Effector memory CD8-positive, alpha-beta T cell (primary cell): ENCODE data around the gene SNRPA1.

ENCODE experiments used
- ATAC-seq: fragments of 150-1000 bp; cut with Tn5 transposase; replicated peaks from 2 replicates; pipeline ENCODE4 v1.10.0; 2021; ENCODE audit warnings: mild to moderate bottlenecking, moderate library complexity
- DNase-seq, 3 experiments: peaks; one replicate each; pipeline ENCODE4 v3.0.0; 2021
- H3K27ac Mint-ChIP-seq, 2 donors: one replicate each; pipeline ENCODE4 v1.8.0; 2022; ENCODE audit warnings: mild to moderate bottlenecking in 2 of 2, mixed read lengths in 2 of 2, moderate library complexity in 2 of 2
- H3K27me3 Mint-ChIP-seq, 2 donors: one replicate each; pipeline ENCODE4 v1.8.0; 2022; ENCODE audit warnings: mixed read lengths in 2 of 2
- H3K36me3 Mint-ChIP-seq: one replicate; pipeline ENCODE4 v1.8.0; 2022; ENCODE audit warnings: mild to moderate bottlenecking, moderate library complexity, mixed read lengths; ENCODE audit not compliant: insufficient read depth
- H3K4me1 Mint-ChIP-seq, 2 donors: one replicate each; pipeline ENCODE4 v1.8.0; 2022; ENCODE audit warnings: low read depth in 2 of 2, mixed read lengths in 2 of 2
- H3K4me3 Mint-ChIP-seq, 2 donors: one replicate each; pipeline ENCODE4 v1.8.0; 2022; ENCODE audit warnings: mild to moderate bottlenecking in 2 of 2, mixed read lengths in 2 of 2, moderate library complexity in 2 of 2
- H3K9me3 Mint-ChIP-seq, 2 donors: one replicate each; pipeline ENCODE4 v1.8.0; 2022; ENCODE audit warnings: mixed read lengths in 2 of 2

Gene SNRPA1

DNA sequence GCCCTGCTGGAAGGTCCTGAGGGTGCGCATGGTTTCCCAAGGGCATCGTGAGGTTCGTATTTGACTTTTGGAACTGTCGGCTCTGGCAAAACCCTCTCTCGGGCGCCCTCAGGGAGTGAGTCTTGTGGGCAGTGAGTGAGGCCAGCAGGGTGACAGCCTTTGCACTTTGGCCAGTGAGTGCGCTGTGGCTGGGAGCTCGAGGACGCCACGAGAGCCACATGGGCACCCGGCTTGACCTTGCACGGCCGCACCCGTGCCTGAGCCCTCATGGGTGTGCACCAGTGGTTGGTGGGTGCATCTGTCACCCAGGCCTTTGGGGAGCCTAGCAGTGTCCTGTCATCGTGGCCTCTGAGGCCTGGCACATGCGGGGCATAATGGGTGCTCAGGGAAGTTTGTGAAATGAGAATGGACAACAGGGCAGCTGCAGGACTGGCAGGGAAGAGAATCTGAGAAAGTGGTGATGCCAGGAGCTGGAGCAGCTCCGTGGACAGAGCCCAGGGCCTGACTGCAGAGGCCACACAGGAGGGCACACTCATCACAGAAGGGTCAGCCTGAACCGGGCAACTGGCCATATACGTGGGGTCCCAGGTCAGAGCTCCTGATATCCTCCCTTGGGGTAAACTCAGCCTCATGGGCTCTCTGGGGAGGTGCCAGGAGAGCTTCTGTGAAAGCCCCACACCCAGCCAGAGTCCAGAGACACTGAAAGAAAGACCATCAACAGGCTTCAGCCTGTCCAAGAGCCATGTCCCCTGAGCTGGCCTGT lies 30.4 kb upstream of the SNRPA1 start:
- DNase-seq (no peak), ATAC-seq (no peak)
- Mint-ChIP-seq H3K4me3 (no peak overlapping the region), H3K27me3 (peaks cover 23 to 61% of the 10 kb centered on the region in 2 donors), H3K4me1 (peaks cover 7 to 10% of the 10 kb centered on the region in 2 donors), H3K36me3 (peaks cover 3% of the 10 kb centered on the region), H3K27ac (no peak overlapping the region), H3K9me3 (no peaks in the 10 kb centered on the region)

DNA sequence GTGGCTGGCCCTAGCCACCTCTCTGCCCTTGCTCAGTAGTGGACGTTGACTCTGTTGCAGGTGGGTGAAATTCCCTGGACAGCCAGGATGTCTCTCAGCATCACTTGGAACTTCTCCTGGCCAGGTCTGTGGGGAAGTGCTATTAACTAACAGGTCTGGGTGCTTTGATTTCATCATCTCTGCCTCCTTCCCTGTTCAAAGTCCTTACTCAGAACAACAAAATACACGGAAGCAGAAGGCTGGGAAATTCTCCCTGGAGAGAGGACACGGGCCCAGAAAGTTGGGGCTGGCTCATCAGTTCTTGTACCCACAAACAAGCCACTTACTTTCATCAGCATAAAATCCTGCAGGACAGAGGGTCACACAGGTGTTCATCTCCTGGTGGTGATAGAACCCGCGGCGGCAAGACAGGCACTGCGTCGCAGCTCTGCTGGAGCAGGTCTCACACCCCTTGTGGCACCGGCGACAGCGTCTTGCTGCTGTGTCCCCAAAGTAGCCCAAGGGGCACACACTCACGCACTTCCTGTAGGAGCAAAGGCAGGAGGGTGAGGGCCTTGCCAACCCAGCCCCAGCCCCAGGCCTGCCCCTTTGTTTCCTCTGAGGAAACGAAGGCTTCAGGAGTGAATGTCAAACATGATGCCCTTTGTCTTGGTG lies 29.6 kb upstream of the SNRPA1 start:
- Mint-ChIP-seq H3K4me3 (no peak overlapping the region), H3K36me3 (peaks cover 6% of the 10 kb centered on the region), H3K4me1 (peaks cover 11 to 14% of the 10 kb centered on the region in 2 donors), H3K27me3 (peaks cover 23 to 61% of the 10 kb centered on the region in 2 donors), H3K9me3 (no peaks in the 10 kb centered on the region), H3K27ac (no peak overlapping the region)
- no peak for DNase-seq
- no peak for ATAC-seq

- Mint-ChIP-seq H3K4me3 (no peak overlapping the region), H3K4me1 (peaks cover 11 to 14% of the 10 kb centered on the region in 2 donors), H3K9me3 (no peaks in the 10 kb centered on the region), H3K27me3 (peaks cover 23 to 61% of the 10 kb centered on the region in 2 donors), H3K27ac (no peak overlapping the region), H3K36me3 (peaks cover 9% of the 10 kb centered on the region)
- ATAC-seq (no peak), DNase-seq (no peak)
Measured at GRCh38 chr15:101323793-101324523, 28.9 kb upstream of the SNRPA1 start.

DNA sequence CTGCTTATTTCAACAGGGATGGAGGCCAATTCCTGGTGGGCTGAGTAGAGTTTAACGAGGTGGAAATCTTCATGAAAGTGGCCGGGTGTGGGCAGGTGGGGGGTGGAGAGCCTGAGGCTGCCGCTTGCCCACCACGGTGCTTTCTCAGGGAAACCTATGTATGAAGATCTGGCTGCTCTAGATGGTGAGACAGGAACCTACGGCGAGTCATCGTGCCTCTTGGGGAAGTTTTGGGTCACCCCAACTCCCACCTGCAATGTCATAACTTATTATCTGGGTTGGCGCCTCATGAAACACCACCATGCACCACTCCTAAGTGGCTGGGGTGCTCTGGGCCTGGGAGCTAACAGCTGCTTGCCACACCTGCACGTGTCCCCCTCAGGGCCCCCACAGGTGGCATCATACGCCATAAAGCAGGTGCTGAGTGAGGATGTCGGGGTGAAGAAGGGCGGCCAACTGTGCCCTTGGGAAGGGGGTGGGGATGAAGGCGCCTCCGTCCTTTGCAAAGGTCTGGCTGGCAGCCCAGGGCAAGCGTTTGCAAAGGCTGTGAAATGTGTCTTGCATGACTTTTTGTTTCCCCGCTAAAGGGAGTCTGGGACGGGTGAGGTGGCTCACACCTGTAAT lies 27.9 kb upstream of the SNRPA1 start:
- Mint-ChIP-seq H3K36me3 (peaks cover 9% of the 10 kb centered on the region), H3K9me3 (no peaks in the 10 kb centered on the region), H3K4me1 (peaks cover 11 to 14% of the 10 kb centered on the region in 2 donors), H3K4me3 (no peak overlapping the region), H3K27ac (no peak overlapping the region), H3K27me3 (peaks cover 23 to 53% of the 10 kb centered on the region in 2 donors)
- ATAC-seq (no peak), DNase-seq (no peak)

GRCh38 chr15:101322016-101322695 lies 27.1 kb upstream of the SNRPA1 start:
- peaks cover 23 to 46% of the 10 kb centered on the region in 2 donors for H3K27me3 Mint-ChIP-seq
- ATAC-seq (no peak), DNase-seq (no peak)
- no peak overlapping the region for H3K27ac Mint-ChIP-seq
- H3K4me3 Mint-ChIP-seq, result no peak overlapping the region
- peaks cover 9% of the 10 kb centered on the region for H3K36me3 Mint-ChIP-seq
- no peaks in the 10 kb centered on the region for H3K9me3 Mint-ChIP-seq
- peaks cover 11 to 14% of the 10 kb centered on the region in 2 donors for H3K4me1 Mint-ChIP-seq

GRCh38 chr15:101320501-101321052 lies 25.5 kb upstream of the SNRPA1 start:
- peak overlapping the region; percentile 86 to 95 for H3K27ac Mint-ChIP-seq

GRCh38 chr15:101318839-101319238 lies 23.8 kb upstream of the SNRPA1 start:
- Mint-ChIP-seq H3K36me3 (peaks cover 9% of the 10 kb centered on the region), H3K27me3 (peaks cover 6 to 19% of the 10 kb centered on the region in 2 donors), H3K4me3 (no peak overlapping the region), H3K27ac (peak overlapping the region in 1 of 2 donors; percentile 67), H3K4me1 (peaks cover 11 to 14% of the 10 kb centered on the region in 2 donors), H3K9me3 (no peaks in the 10 kb centered on the region)
- ATAC-seq, result no peak
- DNase-seq, result no peak

More at GRCh38 chr15:101320501-101321052, 25.5 kb upstream of the SNRPA1 start:
- Mint-ChIP-seq H3K4me3 (peak overlapping the region; percentile 77 to 80), H3K27me3 (peaks cover 10 to 31% of the 10 kb centered on the region in 2 donors), H3K4me1 (peaks cover 11 to 14% of the 10 kb centered on the region in 2 donors), H3K36me3 (peaks cover 9% of the 10 kb centered on the region), H3K9me3 (no peaks in the 10 kb centered on the region)
- ATAC-seq (peak; percentile 100), DNase-seq (peak; percentile 52 to 66 (median 62))

- DNase-seq (no peak), ATAC-seq (no peak)
- Mint-ChIP-seq H3K27me3 (peaks cover 6 to 18% of the 10 kb centered on the region in 2 donors), H3K9me3 (no peaks in the 10 kb centered on the region), H3K36me3 (peaks cover 9% of the 10 kb centered on the region), H3K27ac (peak overlapping the region in 1 of 2 donors; percentile 67), H3K4me1 (peaks cover 11 to 14% of the 10 kb centered on the region in 2 donors), H3K4me3 (no peak overlapping the region)
Measured at GRCh38 chr15:101318147-101318819, 23.2 kb upstream of the SNRPA1 start.

GRCh38 chr15:101317336-101317872 lies 22.4 kb upstream of the SNRPA1 start:
- peaks cover 6 to 18% of the 10 kb centered on the region in 2 donors for H3K27me3 Mint-ChIP-seq

GRCh38 chr15:101316529-101316928 lies 21.5 kb upstream of the SNRPA1 start:
- ATAC-seq, result no peak
- peak overlapping the region in 1 of 2 donors; percentile 0 for H3K27ac Mint-ChIP-seq
- peaks cover 9% of the 10 kb centered on the region for H3K36me3 Mint-ChIP-seq
- H3K9me3 Mint-ChIP-seq, result no peaks in the 10 kb centered on the region
- peaks cover 0 to 17% of the 10 kb centered on the region in 2 donors for H3K27me3 Mint-ChIP-seq
- H3K4me1 Mint-ChIP-seq, result peaks cover 11 to 14% of the 10 kb centered on the region in 2 donors
- DNase-seq, result no peak
- H3K4me3 Mint-ChIP-seq, result no peak overlapping the region

More at GRCh38 chr15:101317336-101317872, 22.4 kb upstream of the SNRPA1 start:
- Mint-ChIP-seq H3K4me1 (peaks cover 11 to 14% of the 10 kb centered on the region in 2 donors), H3K27ac (no peak overlapping the region), H3K9me3 (no peaks in the 10 kb centered on the region), H3K36me3 (peaks cover 9% of the 10 kb centered on the region), H3K4me3 (no peak overlapping the region)
- DNase-seq (no peak), ATAC-seq (no peak)

DNA sequence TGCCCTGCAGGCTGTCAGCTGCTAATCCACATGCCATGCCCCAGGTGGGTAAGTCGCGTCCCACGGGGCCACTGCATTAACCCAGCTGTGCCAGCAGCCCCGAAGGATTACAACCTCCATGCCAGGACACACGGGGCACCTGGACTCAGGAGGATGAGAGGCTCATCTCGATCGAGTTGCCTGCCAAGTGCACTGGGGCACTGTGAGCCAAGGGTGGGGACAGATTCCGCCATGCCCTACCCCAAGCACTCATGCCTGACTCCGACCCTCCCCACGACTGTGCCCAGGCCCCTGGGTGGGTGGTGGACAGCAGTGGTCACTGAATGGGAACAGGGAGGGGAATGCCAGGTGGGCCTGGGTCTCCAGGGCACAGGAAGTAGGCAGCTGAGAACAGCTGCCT lies 20.7 kb upstream of the SNRPA1 start:
- Mint-ChIP-seq H3K4me1 (peaks cover 7% of the 10 kb centered on the region in 2 donors), H3K27ac (no peak overlapping the region), H3K9me3 (no peaks in the 10 kb centered on the region), H3K27me3 (peaks cover 0 to 19% of the 10 kb centered on the region in 2 donors), H3K36me3 (peaks cover 9% of the 10 kb centered on the region), H3K4me3 (no peak overlapping the region)
- no peak for DNase-seq
- ATAC-seq, result no peak
